Cardiac fibroblast (primary cell): ENCODE measurements around the gene RBMS1.

Experiments
- DNase-seq, 2 donors: peaks; one replicate each; pipeline versions ENCODE4 v3.0.0 to v3.0.0-alpha.2; 2010; ENCODE audit warnings: low read depth in 2 of 2
- H3K4me3 ChIP-seq, 2 donors: replicated peaks in 1 of 2; 1 replicate in 1 of 2; 2 replicates in 1 of 2; pipeline ENCODE4 v1.5.1; 2011; ENCODE audit warnings: low read depth in 2 of 2, low read length in 2 of 2, mild to moderate bottlenecking in 2 of 2, moderate library complexity in 1 of 2
- TF ChIP-seq, protein P1 (sequence below): IDR thresholded peaks from one replicate; pipeline ENCODE4 v1.5.1; 2011; ENCODE audit warnings: low read depth, mild to moderate bottlenecking, low read length, inconsistent platforms

Gene RBMS1

DNA sequence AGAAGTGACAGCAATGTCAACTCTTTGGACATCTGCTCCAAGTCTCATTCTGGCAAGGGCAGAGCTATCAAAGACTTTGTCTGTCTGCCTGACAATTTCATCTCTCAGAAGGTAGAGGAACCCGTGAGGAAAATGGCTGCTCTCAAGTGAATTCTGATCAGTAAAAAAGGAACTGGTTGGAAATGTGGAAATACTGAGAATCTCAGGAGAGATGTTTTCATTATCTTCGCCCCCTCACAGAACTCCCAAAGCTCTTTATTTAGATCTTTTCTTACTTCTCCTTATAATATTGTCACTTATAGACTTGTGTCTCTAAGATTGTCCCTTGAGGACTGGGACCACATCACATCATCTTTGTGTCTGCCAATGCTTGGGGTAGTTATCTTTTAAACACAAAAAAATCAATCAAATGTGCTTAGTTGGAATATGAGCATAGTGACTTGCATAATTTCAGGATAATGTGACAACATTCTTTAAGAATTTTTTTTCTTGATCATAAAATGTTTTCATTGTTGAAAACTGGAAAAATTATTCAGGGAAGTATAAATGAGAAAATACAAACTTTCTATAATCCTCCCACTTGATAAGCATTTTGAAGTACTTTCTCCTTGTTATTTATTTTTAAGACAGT lies 225.3 kb downstream of the RBMS1 start:
- no peak overlapping the region for H3K4me3 ChIP-seq
- DNase-seq: no peak
- TF ChIP-seq, protein P1, sequence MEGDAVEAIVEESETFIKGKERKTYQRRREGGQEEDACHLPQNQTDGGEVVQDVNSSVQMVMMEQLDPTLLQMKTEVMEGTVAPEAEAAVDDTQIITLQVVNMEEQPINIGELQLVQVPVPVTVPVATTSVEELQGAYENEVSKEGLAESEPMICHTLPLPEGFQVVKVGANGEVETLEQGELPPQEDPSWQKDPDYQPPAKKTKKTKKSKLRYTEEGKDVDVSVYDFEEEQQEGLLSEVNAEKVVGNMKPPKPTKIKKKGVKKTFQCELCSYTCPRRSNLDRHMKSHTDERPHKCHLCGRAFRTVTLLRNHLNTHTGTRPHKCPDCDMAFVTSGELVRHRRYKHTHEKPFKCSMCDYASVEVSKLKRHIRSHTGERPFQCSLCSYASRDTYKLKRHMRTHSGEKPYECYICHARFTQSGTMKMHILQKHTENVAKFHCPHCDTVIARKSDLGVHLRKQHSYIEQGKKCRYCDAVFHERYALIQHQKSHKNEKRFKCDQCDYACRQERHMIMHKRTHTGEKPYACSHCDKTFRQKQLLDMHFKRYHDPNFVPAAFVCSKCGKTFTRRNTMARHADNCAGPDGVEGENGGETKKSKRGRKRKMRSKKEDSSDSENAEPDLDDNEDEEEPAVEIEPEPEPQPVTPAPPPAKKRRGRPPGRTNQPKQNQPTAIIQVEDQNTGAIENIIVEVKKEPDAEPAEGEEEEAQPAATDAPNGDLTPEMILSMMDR: no peak

DNA sequence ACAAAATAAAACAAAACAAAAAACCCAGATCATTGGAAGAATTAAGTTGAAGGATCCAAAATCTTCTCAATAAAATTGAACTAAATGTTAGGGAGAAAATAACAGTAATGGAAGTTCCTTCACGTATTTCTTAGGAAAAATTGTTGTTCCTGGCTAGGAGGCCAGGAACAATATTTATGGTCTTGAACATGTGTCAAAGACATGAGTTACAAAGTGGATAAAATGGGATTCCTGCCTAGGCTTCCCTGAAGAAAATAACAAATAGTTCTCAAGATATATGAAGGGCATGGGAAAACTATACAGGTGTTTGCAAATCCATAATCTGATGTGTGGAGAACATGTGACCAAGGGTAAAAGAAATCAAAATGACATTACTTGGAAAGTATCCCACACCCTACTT lies 225.9 kb downstream of the RBMS1 start:
- TF ChIP-seq, protein P1: no peak
- no peak overlapping the region for H3K4me3 ChIP-seq
- DNase-seq: no peak

DNA sequence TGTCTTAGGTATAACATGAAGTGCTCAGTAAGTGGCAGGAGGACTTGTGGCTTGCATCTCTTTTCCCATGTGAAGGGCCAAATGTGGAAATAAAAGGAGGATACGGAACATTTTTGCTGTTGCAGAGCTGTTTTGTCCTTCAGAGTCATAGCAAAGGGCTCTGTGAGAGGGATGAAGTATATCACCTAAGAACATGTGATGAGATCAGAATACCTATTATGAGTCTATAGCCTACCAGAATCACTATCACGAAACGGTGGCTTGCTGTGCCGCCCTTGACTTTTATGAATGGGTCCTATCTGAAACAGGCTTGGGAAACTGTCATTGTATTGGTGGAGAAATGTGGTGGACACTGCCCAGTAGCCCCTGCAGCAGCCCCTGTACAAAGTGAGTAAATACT lies 226.6 kb downstream of the RBMS1 start:
- no peak overlapping the region for H3K4me3 ChIP-seq
- no peak for DNase-seq
- TF ChIP-seq, protein P1: no peak

DNA sequence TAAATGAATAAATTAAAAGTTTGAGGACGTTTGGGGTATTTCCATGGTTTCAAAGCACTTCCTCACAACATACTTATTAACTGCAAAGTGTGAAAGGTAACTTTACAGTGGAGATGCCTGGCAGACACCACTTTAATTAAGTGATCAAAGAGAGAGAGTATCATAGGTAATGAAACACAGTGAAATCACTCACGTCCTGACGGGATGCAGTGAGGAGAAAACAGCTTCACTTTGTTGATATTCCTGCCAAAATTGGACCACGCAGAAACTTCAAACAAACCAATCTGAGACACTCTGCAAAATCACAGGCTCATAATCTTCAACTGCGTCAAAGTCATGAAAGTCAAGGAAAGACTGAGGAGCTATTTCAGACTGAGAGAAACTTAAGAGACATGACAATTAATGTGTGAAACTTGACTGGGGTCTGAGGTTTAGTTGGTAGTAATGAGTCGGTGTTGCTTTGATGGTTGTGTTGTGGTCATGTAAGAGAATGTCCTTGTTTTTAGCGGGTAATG lies 227.5 kb downstream of the RBMS1 start:
- DNase-seq: no peak
- TF ChIP-seq, protein P1: no peak
- no peak overlapping the region for H3K4me3 ChIP-seq

DNA sequence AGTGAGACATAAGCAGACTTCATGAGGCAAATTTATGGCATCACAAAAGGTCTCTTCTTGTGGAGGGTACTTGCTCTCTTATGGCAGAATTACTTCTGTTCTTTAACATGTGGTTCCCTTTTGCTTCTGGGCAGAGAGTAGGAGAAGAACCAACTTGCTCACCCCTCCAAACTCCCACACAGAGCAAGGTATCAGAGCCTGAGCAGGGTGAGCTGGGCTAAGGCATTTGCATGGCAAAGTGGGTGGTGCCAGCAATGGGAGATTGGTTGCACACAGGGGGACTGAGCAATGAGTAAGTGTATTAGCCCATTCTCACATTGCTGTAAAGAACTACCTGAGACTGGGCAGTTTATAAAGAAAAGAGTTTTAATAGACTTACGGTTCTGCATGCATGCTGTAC lies 229.3 kb downstream of the RBMS1 start:
- H3K4me3 ChIP-seq: no peak overlapping the region
- TF ChIP-seq, protein P1: no peak
- DNase-seq: no peak

DNA sequence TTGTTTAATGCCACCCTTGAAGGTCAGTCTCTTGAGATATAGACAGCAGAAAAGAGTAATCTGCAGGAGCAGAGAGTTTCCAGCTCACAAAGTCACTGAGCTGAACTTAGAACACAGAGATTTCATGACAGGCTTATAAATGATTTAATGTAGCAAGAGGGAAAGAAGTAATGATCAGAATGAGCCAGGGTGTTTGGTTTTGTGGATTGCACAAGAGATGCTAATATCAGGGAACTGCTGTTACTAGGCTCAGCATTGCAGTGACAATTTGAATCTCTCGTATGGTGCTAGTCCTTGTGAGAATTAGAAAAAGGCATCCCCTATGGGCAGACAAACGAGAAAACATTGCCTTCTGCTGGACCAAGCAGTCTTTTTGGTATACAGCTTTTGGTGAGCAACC lies 231.9 kb downstream of the RBMS1 start:
- no peak for DNase-seq
- TF ChIP-seq, protein P1: no peak
- H3K4me3 ChIP-seq: no peak overlapping the region

DNA sequence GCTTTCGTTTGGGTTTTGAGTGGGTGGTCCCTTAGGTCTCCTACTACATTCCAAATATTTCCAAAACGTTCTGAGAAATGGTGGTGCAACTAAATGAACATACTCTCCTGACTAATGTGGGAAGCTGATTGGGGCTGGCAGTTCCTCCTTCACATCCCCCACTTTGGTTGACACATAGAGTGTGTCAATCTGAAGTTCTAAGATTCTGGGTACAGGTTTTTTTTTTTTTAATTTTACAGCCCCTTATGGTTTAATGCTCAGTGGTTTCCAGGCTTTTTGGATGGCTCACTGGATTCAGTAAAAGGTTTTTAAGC lies 235.2 kb downstream of the RBMS1 start:
- no peak for DNase-seq
- TF ChIP-seq, protein P1: no peak
- H3K4me3 ChIP-seq: no peak overlapping the region
